ENCODE results near the gene FOXL2.
A peak's percentile ranks its signal among the peaks of the same experiment; 100 is the strongest.

The FOXL2 gene

GRCh38 chr3:138941259-138941885, 5.6 kb downstream of the FOXL2 start:
- peak; percentile 60 for TF ChIP-seq CTCF (IDR thresholded peaks at IDR 0.05; ENCODE audit: insufficient read depth, missing control alignments)
- no peak for DNase-seq (ENCODE audit: insufficient read length, low spot score)
- FAIRE-seq = no peak

- no peak for TF ChIP-seq CTCF (IDR thresholded peaks at IDR 0.05; ENCODE audit: insufficient read depth, missing control alignments)
- DNase-seq (ENCODE audit: insufficient read length, low spot score) = no peak
- no peak for FAIRE-seq
These were observed 6.5 kb downstream of the FOXL2 start for GRCh38 chr3:138940446-138940845.

GRCh38 chr3:138939561-138940241, 7.2 kb downstream of the FOXL2 start:
- no peak for TF ChIP-seq CTCF (IDR thresholded peaks at IDR 0.05; ENCODE audit: insufficient read depth, missing control alignments)
- DNase-seq (ENCODE audit: insufficient read length, low spot score) (no peak), FAIRE-seq (no peak)

- DNase-seq (ENCODE audit: insufficient read length, low spot score) (no peak), FAIRE-seq (no peak)
- TF ChIP-seq CTCF (IDR thresholded peaks at IDR 0.05; ENCODE audit: insufficient read depth, missing control alignments) = no peak
These were observed 7.9 kb downstream of the FOXL2 start for GRCh38 chr3:138938877-138939560.

- FAIRE-seq = no peak
- no peak for TF ChIP-seq CTCF (IDR thresholded peaks at IDR 0.05; ENCODE audit: insufficient read depth, missing control alignments)
These were observed 8.7 kb downstream of the FOXL2 start for GRCh38 chr3:138938056-138938876.

GRCh38 chr3:138937690-138938055, 9.3 kb downstream of the FOXL2 start:
- FAIRE-seq = no peak
- no peak for TF ChIP-seq CTCF (IDR thresholded peaks at IDR 0.05; ENCODE audit: insufficient read depth, missing control alignments)
- no peak for DNase-seq (ENCODE audit: insufficient read length, low spot score)

More at GRCh38 chr3:138938056-138938876, 8.7 kb downstream of the FOXL2 start:
- no peak for DNase-seq (ENCODE audit: insufficient read length, low spot score)
